Posterior cingulate gyrus (tissue), 11 donors: ENCODE results near the gene FGFR4.

ENCODE experiments used
- DNase-seq, 10 donors: peaks; one replicate each; pipeline versions ENCODE4 v3.0.0 to v3.0.0-alpha.2; 2020 to 2021; ENCODE audit warnings: mixed read lengths in 3 of 10
- intact Hi-C: fragments of 100-400 bp; cut with DNase I; formaldehyde crosslinking; loops from one replicate; pipeline ENCODE4 v1.15.1; 2023

Gene FGFR4

GRCh38 chr5:177128551-177128981 is 41.9 kb downstream of the FGFR4 start:
- peak in 2 of 10 donors; percentile 33 to 62 for DNase-seq
- intact Hi-C loops = no loop called here

GRCh38 chr5:177130211-177131018 is 43.7 kb downstream of the FGFR4 start:
- peak in 1 of 10 donors; percentile 55 for DNase-seq
- intact Hi-C loops = loop anchor here (5.0 kb wide), 2 partner anchors 172 to 317 kb away; partner anchors contain the start of genes PRELID1, PRR7 and RAB24

GRCh38 chr5:177131019-177131320 is 44.3 kb downstream of the FGFR4 start:
- no peak for DNase-seq
- intact Hi-C loops = loop anchor here (5.0 kb wide), 2 partner anchors 171 to 316 kb away; partner anchors contain the start of genes PRELID1, PRR7 and RAB24

- peak in 2 of 10 donors; percentile 68 to 83 for DNase-seq
- intact Hi-C loops = loop anchor here (5.0 kb wide), 2 partner anchors 171 to 316 kb away; partner anchors contain the start of genes PRELID1, PRR7 and RAB24
Observed at GRCh38 chr5:177131352-177132135, 44.8 kb downstream of the FGFR4 start.

- intact Hi-C loops = loop anchor here (1.0 to 5.0 kb wide), 3 partner anchors 16 to 315 kb away; partner anchors contain the start of genes PRELID1, PRR7 and RAB24
- peak in 8 of 10 donors; percentile 17 to 89 (median 52) for DNase-seq
Observed at GRCh38 chr5:177132136-177133095, 45.7 kb downstream of the FGFR4 start.

GRCh38 chr5:177133096-177133852 is 46.6 kb downstream of the FGFR4 start, which contains the start of gene NSD1:
Gene NSD1, plus strand, starts transcription at chr5:177133773. Its CDS starts 1,331 bp downstream, at chr5:177135104.
- intact Hi-C loops = loop anchor here (1.0 to 5.0 kb wide), 3 partner anchors 17 to 314 kb away; partner anchors contain the start of genes PRELID1, PRR7 and RAB24
- peak; percentile 80 to 99 (median 89) for DNase-seq

GRCh38 chr5:177133853-177134696 is 47.4 kb downstream of the FGFR4 start:
- intact Hi-C loops = loop anchor here (1.0 to 5.0 kb wide), 3 partner anchors 18 to 313 kb away; partner anchors contain the start of genes PRELID1, PRR7 and RAB24
- DNase-seq = peak in 9 of 10 donors; percentile 19 to 89 (median 51)

- intact Hi-C loops = loop anchor here (5.0 kb wide), 2 partner anchors 168 to 313 kb away; partner anchors contain the start of genes PRELID1, PRR7 and RAB24
- DNase-seq = peak in 1 of 10 donors; percentile 8
Observed at GRCh38 chr5:177134697-177135225, 48.0 kb downstream of the FGFR4 start.

GRCh38 chr5:177140312-177140711 is 53.6 kb downstream of the FGFR4 start:
- intact Hi-C loops = no loop called here

GRCh38 chr5:177141496-177141895 is 54.8 kb downstream of the FGFR4 start:
- intact Hi-C loops = no loop called here
- no peak for DNase-seq

More at GRCh38 chr5:177140312-177140711, 53.6 kb downstream of the FGFR4 start:
- DNase-seq = no peak

GRCh38 chr5:177142098-177142611 is 55.4 kb downstream of the FGFR4 start:
- intact Hi-C loops = no loop called here
- DNase-seq = no peak

GRCh38 chr5:177142778-177143177 is 56.1 kb downstream of the FGFR4 start:
- no peak for DNase-seq
- intact Hi-C loops = no loop called here

- intact Hi-C loops = no loop called here
- DNase-seq = no peak
Observed at GRCh38 chr5:177146891-177147638, 60.4 kb downstream of the FGFR4 start.
